Fibroblast of skin of abdomen (primary cell): Measurements from ENCODE around the gene FNDC7. TPM values are rescaled to one million over a fixed set of nuclear protein-coding genes. Genes with fewer than 3 reads are reported as not detected.
"Not testable (repeated sequence)": the region's sequence is repeated elsewhere in the genome, so short reads cannot be mapped to it uniquely, and the experiment has no call there.

Experiments
- DNase-seq: peaks from one replicate; pipeline ENCODE4 v3.0.0-alpha.2; 2013
- polyA plus RNA-seq, 2 experiments: library from polyadenylated mRNA; unstranded; fragments of 120-200 nt; gene quantifications; one replicate each; pipeline ENCODE4 v1.2.1, GENCODE V29; 2013; ENCODE audit not compliant: insufficient read length in 2 of 2

The FNDC7 gene, protein sequence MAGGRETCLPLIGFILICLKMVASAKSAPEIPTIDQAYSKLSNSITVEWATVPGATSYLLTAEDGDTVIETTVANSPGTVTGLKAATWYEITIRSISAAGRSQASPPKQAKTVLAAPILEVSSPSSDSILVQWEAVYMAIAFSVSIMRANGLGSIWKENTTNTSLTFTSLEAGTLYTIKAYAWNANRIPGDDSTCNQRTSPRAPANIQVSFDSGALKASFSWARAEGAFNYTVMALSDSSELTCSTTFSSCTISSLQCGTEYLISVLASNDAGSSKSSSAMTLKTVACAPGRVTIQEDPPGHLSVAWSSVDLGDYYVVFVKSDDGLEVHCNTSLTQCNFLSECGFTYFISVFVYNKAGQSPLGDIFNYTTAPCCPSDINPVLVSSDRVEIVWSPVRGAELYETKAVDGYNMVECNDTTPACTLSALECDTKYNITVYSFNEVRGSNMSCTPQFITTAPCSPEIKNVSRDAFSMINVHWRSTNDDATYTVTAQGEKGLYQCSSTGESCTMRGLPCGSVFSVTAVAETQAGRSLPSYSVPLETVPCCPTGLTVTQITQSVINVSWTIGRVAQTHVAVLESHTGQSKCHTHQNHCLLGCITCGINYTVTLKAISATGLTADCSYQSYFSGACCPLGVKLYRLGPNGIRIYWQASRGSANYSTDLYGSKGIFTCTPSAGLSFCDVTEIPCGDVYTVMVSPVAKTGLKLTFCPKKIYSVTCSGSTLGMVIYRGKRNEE
- polyA plus RNA-seq (2013, experiment 1 of 2; ENCODE audit: insufficient read length), result not detected
- not detected for polyA plus RNA-seq (2013, experiment 2 of 2; ENCODE audit: insufficient read length)

DNA sequence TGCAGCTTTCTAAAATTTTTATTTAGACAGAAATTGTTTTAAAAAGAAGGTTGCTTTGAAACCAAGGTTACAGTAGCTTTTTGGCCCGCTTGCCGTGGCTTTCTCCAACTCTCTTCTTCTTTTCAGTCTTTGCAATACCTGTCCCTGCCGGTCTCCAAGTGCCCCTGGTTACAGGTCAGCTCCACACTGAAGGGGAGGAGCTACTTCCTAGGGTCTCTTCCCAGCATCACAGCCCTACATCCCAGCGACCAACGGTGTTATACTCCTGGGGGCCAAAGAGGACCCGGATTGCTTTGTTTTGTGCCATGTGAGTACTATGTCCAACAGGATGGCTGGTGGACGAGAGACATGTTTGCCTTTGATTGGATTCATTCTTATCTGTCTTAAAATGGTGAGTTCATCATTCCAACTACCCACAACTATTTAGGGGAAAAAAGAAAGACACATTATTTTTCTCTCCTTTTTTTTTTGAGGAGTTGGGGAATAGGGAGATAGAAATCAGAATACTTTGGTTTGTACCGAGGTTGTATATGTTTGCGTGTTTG, at the start of gene FNDC7:
Gene FNDC7, plus strand, starts transcription at position 303 of the 545 bp plus-strand sequence. Its CDS starts 26 bp downstream, at position 329.
- DNase-seq, result no peak

DNA sequence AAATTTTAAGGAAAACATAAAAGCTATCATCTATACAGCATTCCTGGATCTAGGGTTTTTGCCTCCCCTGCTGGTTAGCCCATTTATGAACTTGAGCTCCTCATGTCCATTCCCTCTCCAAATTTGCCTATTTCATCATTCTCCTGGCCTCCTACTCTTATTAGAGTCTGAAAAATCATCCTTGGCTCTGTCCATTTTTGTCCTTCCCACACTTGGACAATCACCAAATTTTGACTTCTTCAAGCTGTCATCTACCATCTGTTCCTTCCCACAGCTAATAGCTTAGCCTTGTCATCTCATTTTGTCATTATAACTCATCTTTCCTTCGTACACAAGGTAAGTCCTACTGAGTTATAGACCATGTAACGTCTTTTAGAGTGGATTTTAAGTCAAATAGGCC, 49.6 kb upstream of the FNDC7 start:
- DNase-seq, result no peak

DNA sequence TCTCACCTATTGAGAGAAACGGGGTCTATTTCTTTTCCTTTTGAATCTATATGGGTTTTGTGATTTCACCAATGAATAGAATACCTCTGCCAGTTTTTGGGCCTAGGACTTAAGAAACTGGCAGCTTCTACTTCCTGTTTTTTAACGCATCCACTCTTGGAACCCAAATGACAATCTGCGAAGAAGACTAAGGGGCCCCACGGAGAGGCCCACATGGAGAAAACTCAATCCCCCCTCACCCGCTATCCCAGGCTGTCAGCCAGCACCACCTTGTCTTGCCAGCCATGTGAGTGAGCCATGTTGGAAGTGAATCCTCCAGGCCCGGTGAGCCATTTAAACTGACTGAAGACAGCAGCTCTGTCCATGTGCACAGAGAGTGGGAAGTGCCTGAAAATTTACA, 48.2 kb upstream of the FNDC7 start:
- no peak for DNase-seq

DNA sequence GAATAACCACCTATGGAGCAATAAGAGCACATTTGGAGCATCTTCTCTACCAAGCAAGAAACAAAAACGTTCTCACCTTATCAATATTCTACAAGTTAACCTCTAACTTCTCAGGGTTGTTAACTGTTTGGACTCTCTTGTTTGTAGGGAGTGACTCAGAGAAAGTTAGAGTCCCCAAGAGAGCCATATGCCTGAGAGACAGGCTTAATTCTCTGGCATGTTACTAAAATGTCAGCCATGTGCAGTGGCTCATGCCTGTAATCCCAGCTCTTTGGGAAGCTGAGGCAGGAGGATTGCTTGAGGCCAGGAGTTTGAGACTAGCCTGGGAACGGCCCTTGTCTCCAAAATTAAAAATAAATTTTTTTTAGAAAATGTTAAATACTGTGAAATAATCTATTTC, 47.6 kb upstream of the FNDC7 start:
- no peak for DNase-seq

DNA sequence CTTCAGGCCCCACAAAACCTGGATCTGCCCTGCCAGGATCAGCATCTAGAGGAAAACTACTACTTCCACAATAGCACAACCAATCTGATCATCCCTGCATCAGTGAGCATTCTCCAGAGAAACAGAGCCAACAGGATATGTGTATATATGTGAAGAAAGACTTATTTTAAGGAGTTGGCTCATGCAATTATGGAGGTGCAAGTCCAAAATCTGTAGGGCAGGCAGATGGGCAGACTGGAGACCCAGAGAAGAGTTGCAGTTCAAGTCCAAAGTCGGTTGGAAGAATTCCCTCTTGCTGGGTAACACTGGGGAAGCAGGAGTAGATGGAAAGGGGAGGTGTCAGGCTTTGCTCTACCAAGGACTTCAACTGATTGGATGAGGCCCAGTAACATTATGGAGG, 46.9 kb upstream of the FNDC7 start:
- DNase-seq, result no peak

DNA sequence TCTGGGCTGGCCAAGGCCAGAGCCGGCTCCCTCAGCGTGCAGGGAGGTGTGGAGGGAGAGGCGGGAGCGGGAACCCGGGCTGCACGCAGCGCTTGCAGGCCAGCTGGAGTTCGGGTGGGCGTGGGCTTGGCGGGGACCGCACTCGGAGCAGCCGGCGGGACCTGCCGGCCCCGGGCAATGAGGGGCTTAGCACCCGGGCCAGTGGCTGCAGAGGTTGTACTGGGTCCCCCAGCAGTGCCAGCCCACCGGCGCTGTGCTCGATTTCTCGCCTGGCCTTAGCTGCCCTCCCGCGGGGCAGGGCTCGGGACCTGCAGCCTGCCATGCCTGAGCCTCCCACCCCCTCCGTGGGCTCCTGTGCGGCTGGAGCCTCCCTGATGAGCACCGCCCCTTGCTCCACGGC, 45.3 kb upstream of the FNDC7 start:
- not testable (repeated sequence) for DNase-seq

DNA sequence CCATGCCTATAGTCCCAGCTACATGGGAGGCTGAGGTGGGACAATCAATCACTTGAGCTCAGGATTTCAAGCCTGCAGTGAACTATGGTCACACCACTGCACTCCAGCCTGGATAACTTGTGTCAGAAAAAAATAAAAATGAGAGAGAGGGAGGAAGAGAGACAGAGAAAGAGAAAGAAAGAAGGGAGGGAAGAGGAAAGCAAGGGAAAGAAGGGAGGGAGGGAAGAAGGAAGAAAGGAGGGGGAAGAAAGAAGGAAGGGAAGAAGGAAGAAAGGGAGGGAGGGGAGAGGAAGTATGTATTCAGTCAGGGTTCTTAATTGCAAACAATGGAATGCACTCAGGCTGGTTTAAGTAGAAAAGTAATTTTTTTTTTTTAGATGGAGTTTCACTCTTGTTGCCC, 43.9 kb upstream of the FNDC7 start:
- DNase-seq, result no peak

DNA sequence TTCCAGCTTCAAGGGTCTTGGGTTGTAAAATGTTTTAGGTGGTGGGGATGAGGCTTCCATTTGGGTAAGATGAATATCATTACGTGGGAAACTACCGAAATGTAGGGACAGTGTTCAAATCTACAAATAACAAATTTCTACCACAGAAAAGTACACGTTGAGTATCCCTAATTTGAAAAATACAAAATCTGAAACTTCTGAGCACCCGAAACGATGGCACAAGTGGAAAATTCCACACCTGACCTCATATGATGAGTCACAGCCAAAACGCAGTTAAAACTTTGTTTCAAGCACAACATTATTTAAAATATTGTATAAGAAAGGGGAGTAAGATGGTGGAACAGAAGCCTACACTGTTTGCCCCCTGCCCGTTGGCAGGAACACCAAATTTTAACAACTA, 43.0 kb upstream of the FNDC7 start:
- DNase-seq, result no peak

DNA sequence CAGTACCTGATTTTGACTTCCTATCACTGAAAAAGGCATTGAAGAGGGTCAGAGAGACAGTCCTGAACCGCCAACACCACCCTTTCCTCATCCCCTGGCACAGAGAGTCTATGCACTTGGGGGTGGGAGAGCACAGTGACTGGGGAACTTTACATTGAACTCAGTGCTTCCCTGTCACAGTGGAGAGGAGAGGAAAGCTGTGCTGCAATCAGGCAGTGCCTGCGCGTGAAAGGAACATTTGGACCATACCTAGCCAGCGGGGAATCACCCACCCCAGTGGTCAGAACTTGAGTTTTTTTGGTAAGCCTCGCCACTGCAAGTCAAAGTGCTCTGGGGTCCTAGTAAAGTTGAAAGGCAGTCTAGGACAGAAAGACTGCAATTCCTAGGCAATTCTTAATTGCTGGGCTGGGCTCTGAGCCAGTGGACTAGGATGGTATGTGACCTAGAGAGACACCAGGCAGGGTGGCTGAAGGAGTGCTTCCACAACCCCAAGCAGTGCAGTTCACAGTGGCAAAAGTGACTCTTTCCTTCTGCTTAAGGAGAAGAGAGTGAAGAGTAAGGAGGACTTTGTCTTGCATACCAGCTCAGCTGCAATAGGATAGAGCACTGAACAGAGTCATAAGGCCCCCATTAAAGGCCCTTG, 42.5 kb upstream of the FNDC7 start:
- DNase-seq, result no peak

DNA sequence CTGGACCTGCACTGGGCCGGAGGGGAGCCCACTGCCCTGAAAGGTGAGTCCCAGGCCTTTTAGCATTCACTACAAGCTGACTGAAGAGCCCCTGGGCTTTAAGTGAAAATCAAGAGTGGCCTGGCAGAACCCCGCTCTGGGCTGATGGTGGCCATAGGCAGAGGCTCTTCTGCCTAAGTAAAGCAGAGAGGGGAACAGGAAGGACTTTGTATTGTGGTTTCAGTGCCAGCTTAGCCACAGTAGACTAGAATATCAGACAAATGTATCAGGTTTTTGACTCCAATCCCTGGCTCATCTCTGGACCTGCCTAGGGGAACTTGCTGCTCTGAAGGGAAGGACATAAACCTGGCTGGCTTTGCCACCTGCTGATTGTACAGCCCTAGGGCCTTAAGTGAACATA, 41.6 kb upstream of the FNDC7 start:
- DNase-seq, result no peak

DNA sequence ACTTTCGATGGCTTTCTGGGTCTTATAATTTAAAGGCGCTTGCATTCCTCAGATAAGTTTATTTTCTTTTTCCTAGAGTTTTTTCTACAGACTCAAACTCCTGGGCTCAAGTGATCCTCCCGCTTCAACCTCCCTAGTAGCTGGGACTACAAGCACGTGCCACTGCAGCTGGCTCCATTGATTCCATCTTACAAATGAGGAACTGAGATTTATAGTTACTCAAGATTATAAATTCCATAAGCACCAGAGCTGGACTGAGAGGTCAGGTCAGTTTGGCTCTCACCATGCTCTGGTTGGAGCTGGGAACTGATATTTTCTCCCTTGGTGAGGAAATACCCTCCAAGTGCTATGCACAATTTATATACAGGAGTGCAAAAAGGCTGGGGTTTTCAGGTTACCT, 34.0 kb upstream of the FNDC7 start:
- no peak for DNase-seq

DNA sequence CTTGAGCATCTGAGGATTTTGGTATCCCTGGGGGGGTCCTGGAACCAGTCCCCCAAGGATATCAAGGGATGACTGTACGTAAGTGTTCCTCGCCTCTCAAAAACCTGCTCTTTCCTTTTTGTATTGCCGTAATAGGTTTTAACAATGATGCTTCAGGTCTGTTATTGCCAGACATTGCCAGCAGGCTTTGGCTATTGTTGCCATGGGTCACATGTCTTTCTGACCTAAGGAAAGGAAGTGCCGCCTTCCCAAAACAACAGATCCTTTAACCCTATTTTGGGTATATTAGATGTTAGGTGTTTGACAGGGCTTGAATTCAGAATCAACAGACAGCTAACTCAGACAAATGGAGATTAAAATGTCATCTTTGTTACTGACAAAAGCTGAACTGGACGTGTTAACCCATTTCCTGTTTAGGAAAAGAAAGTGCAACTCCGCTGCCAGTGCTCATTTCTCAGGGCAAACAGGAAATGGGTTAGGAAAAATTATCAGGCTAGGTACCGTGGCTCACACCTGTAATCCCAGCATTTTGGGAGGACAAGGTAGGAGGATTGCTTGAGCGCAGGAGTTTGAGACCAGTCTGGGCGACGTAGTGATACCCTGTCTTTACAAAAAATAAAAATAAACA, 33.0 kb upstream of the FNDC7 start:
- DNase-seq, result no peak

DNA sequence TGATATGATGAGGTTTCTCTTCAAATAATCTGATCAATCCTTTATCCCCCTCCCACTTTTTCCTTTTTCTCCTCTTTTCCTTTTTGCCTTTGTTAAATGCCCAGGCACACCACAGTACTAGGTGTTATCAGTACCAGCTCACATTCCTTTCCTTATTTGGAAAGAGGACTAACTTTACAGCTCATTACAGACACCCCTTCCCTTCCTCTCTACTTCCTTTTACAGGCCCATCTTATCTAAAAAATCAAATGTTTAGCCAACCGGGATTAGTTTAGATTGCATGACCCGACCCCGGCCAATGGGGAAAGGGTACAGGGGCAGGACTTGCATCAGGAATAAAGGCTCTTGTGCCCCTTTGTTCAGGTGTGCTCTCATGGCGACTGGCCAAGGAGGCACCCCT, 31.0 kb upstream of the FNDC7 start:
- DNase-seq, result not testable (repeated sequence)

DNA sequence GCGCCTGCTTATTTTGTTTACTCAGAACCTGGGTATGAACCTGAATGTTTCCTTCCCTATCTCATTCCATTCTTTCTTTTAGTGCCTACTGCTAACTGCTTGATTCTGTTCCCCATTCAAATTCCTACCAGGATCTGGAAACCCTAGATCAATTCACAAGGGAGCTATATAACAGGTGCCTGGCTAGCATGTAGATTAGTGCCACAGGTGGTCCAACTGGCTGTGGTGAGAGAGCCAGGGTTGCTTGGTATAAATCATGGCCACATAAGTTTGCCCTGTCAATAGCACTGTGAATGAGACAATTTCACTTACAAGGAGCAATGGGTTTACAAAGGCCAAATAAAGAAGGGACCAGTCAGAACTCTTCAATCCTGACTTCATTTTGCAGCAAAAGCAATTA, 27.2 kb upstream of the FNDC7 start:
- DNase-seq, result no peak

DNA sequence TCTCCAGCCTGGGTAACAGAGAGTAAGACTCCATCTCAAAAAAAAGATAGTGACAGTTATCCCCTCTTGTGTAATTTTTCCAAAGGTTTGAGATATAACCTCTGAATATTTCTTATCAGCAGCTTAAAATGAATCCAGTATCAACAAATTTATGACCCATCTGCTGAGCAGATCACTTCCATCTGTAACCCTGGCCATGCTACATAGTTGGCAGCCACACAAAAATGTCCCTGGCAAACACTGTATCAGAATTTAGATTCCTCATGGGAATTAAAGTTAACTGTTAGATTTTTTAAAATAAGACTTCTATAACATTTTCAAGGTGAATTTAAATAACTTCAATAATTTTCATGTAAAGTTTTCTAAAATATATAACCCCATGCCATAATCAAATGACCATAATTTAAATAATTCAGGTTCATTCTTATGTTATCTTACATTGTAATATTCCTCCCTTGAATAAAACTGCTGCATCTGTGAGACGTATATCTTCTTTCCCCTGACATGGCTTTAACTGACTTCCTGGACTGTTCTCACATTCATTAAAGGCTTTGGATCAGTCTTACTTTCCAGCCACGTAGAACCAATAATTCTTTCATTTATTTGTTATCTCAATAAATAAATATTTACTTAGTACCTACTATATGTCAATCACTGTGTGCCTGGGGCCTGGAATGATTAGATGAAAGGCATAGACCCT, 25.9 kb upstream of the FNDC7 start:
- peak; percentile 77 for DNase-seq

DNA sequence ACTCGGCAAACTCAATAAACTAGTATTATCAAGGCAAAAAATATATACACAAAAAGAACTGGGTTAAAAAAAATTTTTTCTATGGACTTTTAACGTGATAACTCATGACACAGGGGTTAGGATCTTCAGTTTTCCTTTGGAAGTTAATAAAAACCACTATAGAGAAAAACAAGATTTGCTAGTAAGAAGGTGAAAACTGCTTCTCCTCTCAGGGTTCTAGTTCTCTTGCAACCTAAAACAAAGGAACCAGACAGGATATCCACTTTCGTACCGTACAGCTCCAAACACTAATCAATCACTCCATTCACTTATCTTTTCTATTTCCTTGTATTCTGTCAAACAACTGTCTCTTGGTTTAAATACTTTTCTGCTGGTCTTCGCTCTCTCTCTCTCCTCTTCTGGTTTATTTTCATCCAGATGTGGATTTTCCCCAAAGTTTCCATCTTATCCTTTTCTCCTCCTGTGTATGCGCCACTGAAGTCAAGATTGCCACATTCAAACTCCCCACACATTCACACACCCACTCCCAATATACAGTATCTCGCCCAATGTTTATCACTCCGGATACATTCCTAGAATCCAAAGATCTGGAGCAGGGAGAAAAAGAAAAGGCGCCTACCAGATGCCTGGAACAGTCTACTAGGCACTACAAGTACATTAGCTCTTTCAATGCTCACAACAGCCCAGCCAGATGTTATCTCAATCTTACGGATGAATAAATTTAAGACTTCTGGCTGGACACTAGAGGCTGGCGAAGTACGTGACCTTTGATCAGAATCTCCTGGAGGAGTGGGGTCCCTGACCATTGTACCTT, 21.4 kb upstream of the FNDC7 start:
- no peak for DNase-seq

DNA sequence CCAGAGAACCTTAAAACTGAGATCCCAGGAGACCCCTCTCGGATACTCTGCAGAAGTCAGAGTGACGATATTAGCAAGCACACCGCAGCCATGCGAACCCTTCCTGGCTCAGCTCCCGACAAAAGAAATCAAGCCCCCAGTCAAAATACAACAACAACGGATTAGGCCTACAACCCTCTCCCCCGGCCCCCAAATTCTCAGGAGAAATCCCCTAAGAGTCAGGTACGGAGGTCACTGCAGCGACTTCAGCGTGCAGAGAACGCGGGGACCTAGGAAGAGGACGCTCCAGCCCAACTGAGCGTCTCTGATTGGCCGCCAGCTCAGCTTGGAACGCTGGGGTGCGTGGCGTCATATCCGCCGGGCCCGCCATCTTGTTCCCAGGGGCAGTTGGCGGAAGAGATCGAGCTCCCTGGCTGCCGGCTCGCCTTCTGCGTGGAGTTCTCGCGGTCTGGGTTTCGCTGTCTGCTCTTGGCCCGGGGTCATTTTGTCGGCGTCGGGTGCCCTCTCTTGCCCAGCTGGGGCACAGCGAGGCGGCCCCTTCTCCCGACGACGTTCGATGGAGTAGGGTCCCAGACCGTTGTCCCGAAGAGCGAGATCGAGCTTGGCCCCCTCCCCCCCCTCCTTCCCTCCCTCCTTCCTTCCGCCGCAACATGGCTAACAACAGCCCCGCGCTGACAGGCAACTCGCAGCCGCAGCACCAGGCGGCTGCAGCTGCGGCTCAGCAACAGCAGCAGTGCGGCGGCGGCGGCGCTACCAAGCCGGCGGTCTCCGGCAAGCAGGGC, 20.6 kb upstream of the FNDC7 start, which contains the start of gene PRPF38B:
Gene PRPF38B, plus strand, starts transcription at position 369 of the 782 bp plus-strand sequence. Its CDS starts 282 bp downstream, at position 651.
- DNase-seq, result peak; percentile 91

DNA sequence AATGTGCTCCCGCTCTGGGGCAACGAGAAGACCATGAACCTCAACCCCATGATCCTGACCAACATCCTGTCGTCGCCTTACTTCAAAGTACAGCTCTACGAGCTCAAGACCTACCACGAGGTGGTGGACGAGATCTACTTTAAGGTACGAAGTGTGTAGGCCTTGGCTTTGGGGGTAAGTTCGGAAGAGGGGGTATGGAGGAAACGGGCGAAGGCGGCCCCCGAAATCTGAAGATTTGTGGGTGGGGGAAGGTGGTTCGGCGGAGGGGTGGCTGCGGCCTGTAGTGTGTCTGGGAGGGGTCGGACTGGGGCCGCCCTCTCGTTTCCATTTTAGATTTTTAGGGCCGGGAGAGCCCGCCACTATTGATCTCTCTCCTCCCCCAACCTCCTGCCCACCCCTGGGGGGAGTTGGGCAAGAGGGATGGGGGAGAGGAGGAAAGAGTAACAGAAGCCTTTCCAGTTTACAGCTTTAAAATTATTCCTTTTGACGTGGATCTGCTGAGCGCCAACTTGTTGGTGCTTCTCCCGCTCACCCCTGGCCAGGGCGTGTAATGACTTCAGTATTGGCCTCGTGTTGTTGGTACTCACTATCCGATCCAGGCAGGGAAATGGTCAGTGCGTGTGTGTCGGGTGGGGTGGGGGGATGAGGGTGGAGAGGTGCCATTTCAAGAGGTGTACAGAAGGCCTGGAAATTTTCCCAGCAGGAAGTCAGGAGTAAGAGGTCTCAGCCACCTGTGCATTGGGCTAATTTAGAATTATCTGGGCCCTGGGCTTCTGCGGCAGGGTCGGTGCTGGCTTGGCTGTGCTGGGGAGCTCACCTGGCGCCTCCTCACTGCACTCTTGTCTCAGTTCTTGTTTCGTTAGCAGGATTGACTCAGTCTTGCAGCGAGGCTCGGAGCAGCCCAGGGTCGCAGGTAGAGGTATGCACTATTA, 19.7 kb upstream of the FNDC7 start:
- DNase-seq, result peak; percentile 66

DNA sequence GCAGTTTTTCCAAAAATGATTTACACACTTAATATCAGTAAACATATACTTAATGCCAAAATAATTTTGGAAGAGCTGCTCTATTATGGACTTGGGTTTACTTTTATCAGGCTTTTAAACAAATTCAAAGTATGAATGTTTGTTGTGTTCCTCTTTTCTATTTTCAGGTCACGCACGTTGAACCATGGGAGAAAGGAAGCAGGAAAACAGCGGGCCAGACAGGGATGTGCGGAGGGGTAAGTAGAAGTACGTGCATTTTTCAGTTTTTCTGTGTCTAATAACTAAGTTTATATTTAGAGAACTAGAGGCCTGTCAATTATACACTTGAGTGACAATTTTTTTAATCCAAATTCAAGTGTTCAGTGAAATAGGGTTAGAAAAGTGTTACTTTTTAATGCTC, 17.2 kb upstream of the FNDC7 start:
- no peak for DNase-seq
